WI38 (cell line): ENCODE results near the gene SMYD4.
"Not testable (repeated sequence)": the region's sequence is repeated elsewhere in the genome, so short reads cannot be mapped to it uniquely, and the experiment has no call there.

ENCODE experiments used
- H3K4me3 ChIP-seq: 2 replicates; pipeline ENCODE4 v1.5.1; 2011; ENCODE audit warnings: low read depth, mild to moderate bottlenecking, control low read depth, low read length
- TF ChIP-seq, protein P1 (sequence below): IDR thresholded peaks from 2 replicates; pipeline ENCODE4 v1.5.1; 2012; ENCODE audit warnings: low read depth, mild to moderate bottlenecking, control low read depth, low read length

The SMYD4 gene

DNA sequence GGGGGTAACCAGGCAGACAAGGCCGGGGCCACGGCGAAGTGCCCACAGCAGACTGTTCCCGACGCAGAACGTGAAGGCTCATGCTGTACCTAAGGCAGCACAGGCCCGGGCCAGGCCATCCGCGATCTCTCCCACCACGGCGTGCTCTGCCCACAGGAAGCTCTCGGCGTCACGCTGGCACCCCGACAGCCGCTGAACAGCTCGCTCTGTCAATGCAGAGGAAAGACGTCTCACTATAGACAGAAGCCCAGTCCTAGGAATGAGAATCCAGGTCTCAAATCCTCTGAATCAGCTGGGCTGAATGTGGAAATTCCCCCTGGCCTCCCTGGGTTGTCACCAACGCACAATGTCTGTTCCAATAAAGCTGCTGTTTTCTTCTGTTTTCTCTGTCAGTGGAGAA, 46.4 kb downstream of the SMYD4 start:
- H3K4me3 ChIP-seq = no peak overlapping the region
- TF ChIP-seq, protein P1, sequence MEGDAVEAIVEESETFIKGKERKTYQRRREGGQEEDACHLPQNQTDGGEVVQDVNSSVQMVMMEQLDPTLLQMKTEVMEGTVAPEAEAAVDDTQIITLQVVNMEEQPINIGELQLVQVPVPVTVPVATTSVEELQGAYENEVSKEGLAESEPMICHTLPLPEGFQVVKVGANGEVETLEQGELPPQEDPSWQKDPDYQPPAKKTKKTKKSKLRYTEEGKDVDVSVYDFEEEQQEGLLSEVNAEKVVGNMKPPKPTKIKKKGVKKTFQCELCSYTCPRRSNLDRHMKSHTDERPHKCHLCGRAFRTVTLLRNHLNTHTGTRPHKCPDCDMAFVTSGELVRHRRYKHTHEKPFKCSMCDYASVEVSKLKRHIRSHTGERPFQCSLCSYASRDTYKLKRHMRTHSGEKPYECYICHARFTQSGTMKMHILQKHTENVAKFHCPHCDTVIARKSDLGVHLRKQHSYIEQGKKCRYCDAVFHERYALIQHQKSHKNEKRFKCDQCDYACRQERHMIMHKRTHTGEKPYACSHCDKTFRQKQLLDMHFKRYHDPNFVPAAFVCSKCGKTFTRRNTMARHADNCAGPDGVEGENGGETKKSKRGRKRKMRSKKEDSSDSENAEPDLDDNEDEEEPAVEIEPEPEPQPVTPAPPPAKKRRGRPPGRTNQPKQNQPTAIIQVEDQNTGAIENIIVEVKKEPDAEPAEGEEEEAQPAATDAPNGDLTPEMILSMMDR = no peak

DNA sequence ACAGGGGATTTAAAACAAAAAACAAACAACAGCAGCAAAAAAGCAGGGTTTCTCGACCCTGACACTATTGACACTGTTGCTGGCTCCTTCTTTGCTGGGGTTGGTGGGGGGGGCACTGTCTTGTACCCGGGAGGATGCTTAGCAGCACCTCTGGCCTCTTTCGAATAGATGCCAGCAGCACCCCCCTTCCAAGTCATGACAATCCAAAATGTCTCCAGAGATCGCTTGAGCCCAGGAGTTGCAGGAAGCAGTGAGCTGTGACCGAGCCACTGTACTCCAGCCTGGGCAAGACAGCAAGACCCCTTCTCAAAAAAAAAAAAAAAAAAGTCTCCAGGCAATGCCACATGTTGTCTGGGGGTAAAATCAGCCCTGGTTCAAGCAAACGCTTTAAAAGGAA, 47.5 kb downstream of the SMYD4 start:
- TF ChIP-seq, protein P1 = no peak
- H3K4me3 ChIP-seq = no peak overlapping the region

DNA sequence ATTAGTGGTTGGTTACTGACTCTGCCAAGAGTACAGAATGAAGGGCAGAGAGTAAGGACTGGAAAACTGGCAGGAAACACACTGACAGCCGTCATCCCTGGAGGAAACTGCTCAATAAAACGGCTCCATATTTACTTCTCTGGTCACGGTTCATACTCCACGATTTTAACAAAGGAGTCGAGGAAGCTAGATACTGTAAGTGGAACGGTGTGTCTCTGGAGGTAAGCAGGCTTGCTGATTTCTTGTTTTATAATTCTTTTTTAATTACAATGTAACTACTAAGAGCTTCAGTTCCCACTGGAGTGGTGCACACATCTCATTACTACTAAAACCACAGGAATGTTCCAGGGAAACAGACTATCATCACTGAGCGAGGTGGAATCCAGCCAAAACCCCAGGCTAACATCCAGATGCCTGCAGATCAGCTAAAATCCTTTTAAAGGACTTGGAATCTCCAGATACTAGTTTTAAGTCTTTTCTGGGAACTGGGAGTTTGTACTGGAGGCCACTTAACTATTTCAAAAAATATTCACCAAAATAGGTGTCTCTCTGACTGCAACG, 50.1 kb downstream of the SMYD4 start:
- 0 out of 2 replicates have a peak overlapping the region, but pooled peaks have one; percentile 3 for H3K4me3 ChIP-seq
- TF ChIP-seq, protein P1 = no peak

DNA sequence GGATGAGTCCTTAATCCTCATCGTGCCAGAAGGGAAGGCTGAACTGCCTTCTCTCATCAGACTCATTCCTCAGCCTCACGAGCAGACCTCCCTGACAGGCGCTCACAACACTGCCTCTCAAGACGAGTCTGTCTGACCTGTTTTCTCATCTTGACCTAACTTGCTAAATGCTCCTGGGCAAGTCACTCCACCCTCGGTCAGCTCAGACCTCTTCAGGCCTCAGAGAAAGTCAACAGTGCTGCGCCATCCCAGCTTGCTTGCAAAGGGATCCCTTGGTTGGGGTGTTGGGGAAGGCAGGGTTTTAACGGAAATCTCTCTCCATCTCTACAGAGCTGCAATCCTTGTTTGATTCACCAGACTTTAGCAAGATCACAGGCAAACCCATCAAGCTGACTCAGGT, 52.8 kb downstream of the SMYD4 start:
- TF ChIP-seq, protein P1 = no peak
- H3K4me3 ChIP-seq = no peak overlapping the region

DNA sequence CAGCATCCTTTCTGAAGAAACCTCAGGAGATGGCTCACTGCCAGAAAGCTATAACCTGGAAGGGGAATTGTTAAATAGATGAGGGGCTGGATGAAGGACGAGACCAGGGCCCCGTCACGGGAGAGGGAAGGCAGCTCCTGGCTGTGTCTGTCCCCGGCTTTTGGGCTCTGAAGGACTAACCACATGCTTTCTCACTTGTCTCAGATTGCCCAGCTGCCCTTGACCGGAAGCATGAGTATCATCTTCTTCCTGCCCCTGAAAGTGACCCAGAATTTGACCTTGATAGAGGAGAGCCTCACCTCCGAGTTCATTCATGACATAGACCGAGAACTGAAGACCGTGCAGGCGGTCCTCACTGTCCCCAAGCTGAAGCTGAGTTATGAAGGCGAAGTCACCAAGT, 53.4 kb downstream of the SMYD4 start:
- TF ChIP-seq, protein P1 = no peak
- no peak overlapping the region for H3K4me3 ChIP-seq

DNA sequence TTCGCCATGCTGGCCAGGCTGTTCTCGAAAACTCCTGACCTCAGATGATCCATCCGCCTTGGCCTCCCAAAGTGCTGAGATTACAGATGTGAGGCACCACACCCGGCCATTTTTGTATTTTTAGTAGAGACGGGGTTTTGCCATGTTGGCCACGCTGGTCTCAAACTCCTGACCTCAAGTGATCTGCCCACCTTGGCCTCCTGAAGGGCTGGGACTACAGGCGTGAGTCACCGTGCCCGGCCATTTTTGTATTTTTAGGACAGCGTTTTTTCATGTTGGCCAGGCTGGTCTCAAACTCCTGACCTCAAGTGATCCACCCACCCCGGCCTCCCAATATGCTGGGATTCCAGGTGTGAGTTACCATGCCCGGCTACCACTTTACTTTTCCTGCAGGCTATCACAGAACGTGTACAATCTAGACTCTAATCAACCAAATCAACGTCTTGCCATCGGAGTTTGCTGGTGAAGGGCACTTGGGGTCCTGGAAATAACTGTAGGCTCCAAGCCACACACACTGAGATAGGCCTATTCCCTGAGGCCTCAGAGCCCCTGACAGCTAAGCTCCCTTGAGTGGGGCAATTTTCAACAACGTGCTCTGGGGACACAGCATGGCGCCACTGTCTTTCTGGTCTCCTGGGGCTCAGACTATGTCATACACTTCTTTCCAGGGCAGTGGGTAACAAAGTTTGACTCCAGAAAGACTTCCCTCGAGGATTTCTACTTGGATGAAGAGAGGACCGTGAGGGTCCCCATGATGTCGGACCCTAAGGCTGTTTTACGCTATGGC, 55.1 kb downstream of the SMYD4 start:
- TF ChIP-seq, protein P1 = no peak
- H3K4me3 ChIP-seq = no peak overlapping the region

DNA sequence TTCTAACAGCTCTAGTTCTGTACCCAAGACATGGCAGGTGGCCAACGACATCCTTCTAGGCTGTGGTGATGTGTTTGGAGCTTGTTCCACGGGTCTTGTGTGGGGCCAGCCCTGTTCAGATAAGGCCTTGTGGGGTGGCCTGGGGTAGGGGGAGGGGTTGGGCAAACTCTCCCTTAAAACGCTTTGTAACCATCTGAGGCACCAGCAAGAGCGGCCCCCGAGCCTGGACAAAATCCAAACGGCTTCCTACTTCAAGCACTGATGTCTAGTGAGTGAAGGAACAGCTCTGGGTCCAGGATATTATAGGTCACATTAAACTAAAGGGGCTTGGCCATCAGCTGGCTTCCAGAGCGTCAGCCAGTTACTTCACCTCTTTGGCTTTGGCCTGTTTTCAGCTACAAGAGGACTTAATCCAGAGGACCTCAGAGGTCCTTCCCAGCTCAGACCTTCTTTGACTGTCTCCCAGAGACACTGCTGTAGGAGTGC, 56.0 kb downstream of the SMYD4 start:
- TF ChIP-seq, protein P1 = no peak
- H3K4me3 ChIP-seq = no peak overlapping the region

DNA sequence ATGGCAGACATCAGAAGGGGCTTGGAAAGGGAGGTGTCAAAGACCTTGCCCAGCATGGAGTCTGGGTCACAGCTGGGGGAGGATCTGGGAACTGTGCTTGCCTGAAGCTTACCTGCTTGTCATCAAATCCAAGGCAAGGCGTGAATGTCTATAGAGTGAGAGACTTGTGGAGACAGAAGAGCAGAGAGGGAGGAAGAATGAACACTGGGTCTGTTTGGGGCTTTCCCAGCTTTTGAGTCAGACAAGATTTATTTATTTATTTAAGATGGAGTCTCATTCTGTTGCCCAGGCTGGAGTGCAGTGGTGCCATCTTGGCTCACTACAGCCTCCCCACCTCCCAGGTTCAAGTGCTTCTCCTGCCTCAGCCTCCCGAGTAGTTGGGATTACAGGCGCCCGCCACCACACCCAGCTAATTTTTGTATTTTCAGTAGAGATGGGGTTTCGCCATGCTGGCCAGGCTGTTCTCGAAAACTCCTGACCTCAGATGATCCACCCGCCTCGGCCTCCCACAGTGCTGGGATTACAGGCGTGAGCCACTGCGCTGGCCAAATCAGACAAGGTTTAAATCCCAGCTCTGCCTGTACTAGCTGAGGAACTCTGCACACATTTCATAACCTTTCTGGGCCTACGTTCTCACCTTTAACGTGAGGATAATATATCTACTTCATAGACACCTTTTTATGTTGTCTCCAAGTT, 56.6 kb downstream of the SMYD4 start:
- H3K4me3 ChIP-seq = not testable (repeated sequence)
